ENCODE measurements around the gene GSE1.

DNA sequence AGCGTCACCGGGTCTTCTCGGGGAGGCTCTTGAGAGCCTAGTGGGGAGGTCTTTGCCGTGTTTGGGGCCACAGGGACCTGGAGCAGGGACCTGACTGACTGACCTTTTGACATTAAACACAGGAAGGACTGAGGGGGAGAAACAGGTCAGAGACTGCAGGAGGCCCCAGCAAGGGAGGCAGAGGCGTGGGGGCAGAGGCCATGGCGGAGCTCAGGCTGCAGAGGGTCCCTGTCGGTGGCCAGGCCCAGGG is 41.6 kb upstream of the GSE1 start:
- no peak for TF ChIP-seq ZNF639 (tag by site-specific recombination; IDR thresholded peaks at IDR 0.05)
- no peak for TF ChIP-seq ZNF19 (tag by site-specific recombination; IDR thresholded peaks at IDR 0.05; ENCODE audit: low read depth)
- TF ChIP-seq, protein P1, sequence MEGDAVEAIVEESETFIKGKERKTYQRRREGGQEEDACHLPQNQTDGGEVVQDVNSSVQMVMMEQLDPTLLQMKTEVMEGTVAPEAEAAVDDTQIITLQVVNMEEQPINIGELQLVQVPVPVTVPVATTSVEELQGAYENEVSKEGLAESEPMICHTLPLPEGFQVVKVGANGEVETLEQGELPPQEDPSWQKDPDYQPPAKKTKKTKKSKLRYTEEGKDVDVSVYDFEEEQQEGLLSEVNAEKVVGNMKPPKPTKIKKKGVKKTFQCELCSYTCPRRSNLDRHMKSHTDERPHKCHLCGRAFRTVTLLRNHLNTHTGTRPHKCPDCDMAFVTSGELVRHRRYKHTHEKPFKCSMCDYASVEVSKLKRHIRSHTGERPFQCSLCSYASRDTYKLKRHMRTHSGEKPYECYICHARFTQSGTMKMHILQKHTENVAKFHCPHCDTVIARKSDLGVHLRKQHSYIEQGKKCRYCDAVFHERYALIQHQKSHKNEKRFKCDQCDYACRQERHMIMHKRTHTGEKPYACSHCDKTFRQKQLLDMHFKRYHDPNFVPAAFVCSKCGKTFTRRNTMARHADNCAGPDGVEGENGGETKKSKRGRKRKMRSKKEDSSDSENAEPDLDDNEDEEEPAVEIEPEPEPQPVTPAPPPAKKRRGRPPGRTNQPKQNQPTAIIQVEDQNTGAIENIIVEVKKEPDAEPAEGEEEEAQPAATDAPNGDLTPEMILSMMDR (tag by site-specific recombination; IDR thresholded peaks at IDR 0.05): no peak
- no peak for TF ChIP-seq ZFP69B (tag by site-specific recombination; IDR thresholded peaks at IDR 0.05)
- no peak for TF ChIP-seq ZEB2 (tag by site-specific recombination; IDR thresholded peaks at IDR 0.05)
- no peak for TF ChIP-seq ZBTB7A (tag by site-specific recombination; IDR thresholded peaks at IDR 0.05; ENCODE audit: low read depth)
- TF ChIP-seq ZNF292 (tag by site-specific recombination; IDR thresholded peaks at IDR 0.05; ENCODE audit: borderline replicate concordance, low read depth): no peak
- TF ChIP-seq ZBTB21 (tag by site-specific recombination; IDR thresholded peaks at IDR 0.05): no peak
- TF ChIP-seq, protein P2, sequence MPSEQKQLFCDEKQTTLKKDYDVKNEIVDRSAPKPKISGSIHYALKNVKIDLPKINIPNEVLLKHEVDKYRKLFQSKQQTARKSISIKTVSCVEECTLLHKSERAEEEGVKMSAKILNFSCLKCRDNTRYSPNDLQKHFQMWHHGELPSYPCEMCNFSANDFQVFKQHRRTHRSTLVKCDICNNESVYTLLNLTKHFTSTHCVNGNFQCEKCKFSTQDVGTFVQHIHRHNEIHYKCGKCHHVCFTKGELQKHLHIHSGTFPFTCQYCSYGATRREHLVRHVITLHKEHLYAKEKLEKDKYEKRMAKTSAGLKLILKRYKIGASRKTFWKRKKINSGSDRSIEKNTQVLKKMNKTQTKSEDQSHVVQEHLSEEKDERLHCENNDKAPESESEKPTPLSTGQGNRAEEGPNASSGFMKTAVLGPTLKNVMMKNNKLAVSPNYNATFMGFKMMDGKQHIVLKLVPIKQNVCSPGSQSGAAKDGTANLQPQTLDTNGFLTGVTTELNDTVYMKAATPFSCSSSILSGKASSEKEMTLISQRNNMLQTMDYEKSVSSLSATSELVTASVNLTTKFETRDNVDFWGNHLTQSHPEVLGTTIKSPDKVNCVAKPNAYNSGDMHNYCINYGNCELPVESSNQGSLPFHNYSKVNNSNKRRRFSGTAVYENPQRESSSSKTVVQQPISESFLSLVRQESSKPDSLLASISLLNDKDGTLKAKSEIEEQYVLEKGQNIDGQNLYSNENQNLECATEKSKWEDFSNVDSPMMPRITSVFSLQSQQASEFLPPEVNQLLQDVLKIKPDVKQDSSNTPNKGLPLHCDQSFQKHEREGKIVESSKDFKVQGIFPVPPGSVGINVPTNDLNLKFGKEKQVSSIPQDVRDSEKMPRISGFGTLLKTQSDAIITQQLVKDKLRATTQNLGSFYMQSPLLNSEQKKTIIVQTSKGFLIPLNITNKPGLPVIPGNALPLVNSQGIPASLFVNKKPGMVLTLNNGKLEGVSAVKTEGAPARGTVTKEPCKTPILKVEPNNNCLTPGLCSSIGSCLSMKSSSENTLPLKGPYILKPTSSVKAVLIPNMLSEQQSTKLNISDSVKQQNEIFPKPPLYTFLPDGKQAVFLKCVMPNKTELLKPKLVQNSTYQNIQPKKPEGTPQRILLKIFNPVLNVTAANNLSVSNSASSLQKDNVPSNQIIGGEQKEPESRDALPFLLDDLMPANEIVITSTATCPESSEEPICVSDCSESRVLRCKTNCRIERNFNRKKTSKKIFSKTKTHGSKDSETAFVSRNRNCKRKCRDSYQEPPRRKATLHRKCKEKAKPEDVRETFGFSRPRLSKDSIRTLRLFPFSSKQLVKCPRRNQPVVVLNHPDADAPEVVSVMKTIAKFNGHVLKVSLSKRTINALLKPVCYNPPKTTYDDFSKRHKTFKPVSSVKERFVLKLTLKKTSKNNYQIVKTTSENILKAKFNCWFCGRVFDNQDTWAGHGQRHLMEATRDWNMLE (tag by site-specific recombination; conservative IDR thresholded peaks at IDR 0.05; ENCODE audit: low read depth): no peak
- TF ChIP-seq YY1 (tag by site-specific recombination; IDR thresholded peaks at IDR 0.05): no peak
- TF ChIP-seq ZSCAN30 (tag by site-specific recombination; IDR thresholded peaks at IDR 0.05): no peak
- TF ChIP-seq ZBTB8A (tag by site-specific recombination; IDR thresholded peaks at IDR 0.05): no peak
- TF ChIP-seq, protein P3, sequence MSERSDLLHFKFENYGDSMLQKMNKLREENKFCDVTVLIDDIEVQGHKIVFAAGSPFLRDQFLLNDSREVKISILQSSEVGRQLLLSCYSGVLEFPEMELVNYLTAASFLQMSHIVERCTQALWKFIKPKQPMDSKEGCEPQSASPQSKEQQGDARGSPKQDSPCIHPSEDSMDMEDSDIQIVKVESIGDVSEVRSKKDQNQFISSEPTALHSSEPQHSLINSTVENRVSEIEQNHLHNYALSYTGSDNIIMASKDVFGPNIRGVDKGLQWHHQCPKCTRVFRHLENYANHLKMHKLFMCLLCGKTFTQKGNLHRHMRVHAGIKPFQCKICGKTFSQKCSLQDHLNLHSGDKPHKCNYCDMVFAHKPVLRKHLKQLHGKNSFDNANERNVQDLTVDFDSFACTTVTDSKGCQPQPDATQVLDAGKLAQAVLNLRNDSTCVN (tag by site-specific recombination; optimal IDR thresholded peaks at IDR 0.05): no peak
